GM19023 (cell line): Measurements from ENCODE around the gene TLCD1.
A peak's percentile ranks its signal among the peaks of the same experiment; 100 is the strongest.

Experiments
- ATAC-seq: cut with Tn5 transposase; IDR thresholded peaks from one replicate; pipeline ENCODE4 v1.9.1; 2021; ENCODE audit warnings: mild to moderate bottlenecking, moderate library complexity; ENCODE audit not compliant: unreplicated experiment

Gene TLCD1, protein sequence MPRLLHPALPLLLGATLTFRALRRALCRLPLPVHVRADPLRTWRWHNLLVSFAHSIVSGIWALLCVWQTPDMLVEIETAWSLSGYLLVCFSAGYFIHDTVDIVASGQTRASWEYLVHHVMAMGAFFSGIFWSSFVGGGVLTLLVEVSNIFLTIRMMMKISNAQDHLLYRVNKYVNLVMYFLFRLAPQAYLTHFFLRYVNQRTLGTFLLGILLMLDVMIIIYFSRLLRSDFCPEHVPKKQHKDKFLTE

DNA sequence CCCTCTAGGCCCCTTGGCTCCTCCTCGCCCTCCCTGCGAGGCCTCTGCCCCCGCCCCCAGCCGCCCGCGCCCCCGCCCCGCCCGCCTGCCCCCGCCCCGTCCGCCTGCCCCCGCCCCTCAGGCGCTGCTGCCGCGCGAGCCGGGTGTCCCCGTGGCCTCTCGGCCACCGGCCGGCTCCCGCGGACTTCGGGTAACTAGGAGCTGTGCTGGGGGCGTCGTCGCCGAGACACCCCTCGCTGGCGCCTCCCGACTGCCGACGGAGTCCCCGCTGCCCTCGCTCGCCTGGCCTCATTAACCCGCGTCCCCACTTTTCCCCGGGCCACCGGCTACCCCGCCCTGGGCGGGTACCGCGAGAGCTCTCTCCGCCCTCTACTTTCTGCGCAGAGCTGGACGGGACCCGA is at the start of gene TLCD1:
TSS of gene TLCD1 (minus strand) at position 8 of the 401 bp plus-strand sequence. CDS start 136 bp downstream, outside the sequence.
- ATAC-seq: no peak

DNA sequence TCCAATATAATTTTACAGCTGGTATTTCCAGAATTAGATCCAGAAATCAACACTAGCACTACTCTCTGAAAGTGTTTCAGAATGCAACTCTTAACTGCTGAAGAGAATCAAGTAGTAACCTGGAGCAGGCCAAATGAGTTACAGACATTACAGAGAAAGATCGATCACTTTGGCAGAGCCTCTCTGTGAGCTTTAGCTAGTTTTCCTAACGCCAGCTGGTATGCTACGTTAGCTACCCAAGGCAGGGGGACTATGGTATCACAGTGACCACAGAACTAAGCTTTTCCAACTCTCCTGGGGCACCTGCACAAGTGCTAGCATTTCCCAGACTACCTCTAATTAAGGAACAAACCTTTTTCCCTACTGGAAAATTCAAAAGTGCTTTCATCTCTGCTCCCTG is 48.2 kb upstream of the TLCD1 start:
- no peak for ATAC-seq

DNA sequence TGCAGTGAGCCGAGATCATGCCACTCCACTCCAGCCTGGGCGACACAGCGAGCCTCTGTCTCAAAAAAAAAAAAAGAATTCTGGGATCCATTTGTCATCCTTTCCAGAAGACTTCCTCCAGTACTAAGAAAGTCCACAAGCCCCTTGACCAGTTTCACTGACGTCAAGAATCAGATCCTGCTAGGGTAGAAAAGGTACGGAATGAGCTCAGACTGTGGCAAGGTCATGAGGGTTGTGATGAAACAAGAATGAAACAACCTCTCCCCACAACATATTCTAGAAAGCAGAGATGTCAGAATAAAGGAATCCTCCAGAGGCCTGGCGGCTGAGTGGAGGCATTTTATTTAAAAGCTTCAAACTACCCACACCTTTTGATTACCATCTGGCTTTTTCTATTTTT is 47.7 kb upstream of the TLCD1 start:
- ATAC-seq: no peak

DNA sequence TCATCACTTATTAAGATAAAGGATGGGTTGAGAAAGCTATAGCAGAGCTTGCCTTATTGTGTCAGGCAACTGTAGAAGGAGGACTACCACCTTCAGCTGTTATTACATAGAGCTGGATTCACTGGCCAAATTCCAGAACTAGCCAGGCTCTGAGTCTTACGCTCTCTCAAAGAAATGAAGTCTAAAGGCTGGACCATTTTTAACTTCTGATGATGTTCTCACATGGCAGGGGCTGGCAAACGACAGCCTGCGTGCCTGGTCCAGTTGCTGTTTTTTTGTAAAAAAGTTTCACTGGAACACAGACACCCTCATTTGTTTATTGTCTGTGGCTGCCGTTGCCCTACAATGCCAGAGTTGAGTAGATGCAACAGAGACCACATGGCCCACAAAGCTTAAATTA is 39.0 kb upstream of the TLCD1 start:
- no peak for ATAC-seq

DNA sequence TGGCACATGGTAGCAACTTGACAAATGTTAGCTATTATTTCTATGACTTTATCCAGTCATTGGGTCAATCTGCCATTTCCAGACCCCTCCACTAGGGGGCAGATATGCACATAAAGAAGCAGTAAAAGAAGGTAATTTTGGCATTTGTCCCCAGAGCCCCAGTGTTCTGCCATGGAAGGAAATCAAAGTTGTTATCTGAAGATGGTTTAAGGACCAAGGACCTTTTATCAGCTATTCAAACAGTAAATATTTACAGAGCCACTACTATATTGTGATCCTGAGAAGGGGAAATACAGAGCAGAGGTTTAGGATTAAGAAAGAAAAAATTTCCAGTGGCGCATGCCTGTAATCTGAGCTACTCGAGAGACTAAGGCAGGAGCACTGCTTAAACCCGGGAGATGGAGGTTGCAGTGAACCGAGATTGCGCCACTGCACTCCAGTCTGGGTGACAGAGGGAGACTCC is 37.8 kb upstream of the TLCD1 start:
- no peak for ATAC-seq

DNA sequence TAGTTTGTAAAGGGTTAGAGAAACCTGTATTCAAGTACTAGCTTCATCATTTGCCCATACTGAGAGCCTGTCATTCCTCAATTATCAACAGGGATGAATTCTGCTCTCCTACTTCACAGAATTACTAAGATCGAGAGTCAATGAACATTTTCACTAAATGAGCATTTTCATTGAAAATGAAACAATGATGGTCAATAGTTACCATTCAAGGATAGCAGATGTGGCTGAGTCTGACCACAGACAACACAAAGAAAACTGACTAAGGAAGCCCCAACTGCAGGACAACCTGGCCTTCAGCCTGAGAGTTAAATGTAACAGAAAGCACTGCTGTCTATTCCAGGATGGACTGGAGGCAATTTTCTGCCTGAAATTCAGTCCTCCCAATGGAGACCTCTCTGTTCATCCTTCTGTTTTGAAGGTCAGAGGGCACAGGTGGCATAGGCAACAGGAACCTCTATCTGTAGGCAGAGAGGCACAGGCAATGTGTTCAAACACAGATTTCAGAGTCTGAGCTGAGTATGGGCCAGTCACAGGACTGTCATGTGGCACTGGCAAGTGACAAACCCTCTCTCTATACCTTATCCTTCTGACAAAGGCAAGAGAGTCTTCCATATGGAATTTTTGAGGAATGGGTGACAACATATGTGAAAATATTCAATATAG is 37.2 kb upstream of the TLCD1 start:
- no peak for ATAC-seq

DNA sequence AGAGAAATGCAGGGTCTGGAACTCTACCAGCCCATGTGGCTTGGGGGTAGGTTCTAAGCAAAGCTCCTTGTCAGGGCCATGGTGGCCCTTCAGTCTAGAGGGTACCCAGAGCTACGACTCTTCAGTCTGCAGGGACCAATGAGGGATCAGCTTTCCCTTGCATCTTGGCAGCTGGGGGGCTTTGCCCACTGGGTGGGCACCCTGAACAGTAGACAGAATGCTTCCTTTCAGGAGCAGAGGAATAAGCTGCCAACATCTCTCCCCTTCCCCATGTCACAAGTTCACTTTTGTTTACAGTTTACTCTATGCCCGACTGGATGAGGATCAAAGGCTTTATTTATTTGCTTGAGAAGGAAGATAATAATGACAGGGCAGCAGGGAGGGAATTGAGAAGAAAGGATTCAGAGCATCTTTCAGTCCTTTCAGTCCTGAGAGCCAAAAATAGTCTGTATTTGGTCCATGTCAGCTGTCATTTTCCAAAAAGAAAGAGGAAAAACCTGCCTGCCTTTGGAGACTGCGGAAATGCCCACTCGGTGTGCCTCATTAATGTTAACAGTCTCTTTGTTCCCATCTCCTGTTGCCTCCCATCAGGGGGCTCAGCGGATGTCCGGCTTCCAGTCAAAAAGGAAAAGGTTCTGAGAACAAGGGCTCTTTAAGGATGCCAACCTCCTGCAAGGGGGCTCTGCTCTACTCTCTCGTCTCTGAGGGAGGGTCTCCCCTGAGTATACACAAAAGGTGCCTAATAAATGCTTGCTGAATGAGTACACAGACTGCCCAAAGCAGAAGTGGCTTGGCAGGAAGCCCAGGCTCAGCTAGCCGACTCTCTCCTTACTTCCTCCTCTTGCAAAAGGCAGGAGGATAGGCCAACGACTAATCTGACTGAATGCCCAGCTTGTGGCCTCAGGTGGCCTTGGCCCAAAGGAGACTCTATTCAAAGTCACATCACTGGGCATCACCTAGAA is 34.8 kb upstream of the TLCD1 start:
- ATAC-seq: no peak

DNA sequence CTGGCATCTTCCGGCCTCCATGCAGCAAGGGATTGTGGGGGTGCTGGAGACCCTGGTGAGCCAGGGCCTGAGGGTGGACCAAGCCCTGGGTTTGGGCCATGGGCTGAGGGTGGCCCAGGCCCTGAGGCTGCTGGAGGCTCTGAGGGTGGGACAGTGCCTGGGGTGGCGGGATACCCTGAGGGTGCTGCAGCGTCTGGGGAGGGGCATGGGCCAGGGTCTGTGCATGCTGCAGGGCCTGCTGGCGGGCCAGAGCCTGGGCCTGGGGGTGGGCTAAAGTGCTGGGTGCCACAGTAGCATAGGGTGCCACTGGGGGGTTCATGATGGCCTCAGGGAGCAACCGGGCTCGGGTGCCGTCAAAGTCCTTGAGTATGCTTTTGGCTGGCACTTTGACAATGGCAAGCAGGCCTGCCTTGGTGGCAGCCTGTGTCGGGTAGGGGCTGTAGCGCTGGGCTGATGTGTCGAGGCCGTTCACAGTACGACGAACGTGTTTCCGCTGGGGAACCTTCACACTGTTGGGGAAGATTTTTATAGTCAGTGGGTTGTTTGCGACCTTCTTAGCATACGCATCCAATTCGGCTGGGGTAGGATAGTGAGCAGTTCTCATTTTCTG is 33.3 kb upstream of the TLCD1 start:
- ATAC-seq: no peak

DNA sequence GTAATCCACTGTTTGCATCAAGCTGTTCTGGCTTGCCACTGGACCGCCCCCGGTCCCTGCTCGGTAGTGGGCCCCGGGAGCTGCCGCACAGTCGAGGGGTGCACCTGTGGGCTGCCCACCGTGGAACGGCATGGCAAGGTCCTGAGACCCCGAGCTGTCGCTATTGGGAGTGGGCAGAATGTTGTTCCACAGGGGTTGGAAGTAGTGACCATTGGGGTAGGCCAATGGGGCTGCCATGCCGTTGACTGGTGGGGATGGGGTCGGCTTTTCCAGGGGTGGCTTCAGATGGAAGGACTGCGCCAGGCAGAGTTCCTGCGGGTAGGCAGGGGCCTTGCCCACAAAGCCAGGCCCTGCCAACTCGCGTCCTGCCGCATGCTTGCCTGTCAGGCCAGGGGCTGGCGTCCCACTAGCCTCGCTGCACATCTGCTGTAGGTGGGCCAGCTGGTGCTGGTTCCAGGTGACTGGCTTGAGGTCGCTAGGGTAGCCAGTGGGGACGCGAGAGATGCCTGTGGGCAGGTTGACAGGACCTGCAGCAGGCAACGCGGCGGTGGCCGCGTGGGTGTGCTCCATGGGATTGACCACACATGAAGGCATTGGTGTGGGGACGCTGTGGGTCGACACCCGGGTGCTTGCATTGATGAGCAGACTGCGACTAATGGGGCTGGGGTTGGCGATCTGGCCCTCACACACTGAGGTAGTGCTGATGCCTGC is 32.5 kb upstream of the TLCD1 start:
- no peak for ATAC-seq

DNA sequence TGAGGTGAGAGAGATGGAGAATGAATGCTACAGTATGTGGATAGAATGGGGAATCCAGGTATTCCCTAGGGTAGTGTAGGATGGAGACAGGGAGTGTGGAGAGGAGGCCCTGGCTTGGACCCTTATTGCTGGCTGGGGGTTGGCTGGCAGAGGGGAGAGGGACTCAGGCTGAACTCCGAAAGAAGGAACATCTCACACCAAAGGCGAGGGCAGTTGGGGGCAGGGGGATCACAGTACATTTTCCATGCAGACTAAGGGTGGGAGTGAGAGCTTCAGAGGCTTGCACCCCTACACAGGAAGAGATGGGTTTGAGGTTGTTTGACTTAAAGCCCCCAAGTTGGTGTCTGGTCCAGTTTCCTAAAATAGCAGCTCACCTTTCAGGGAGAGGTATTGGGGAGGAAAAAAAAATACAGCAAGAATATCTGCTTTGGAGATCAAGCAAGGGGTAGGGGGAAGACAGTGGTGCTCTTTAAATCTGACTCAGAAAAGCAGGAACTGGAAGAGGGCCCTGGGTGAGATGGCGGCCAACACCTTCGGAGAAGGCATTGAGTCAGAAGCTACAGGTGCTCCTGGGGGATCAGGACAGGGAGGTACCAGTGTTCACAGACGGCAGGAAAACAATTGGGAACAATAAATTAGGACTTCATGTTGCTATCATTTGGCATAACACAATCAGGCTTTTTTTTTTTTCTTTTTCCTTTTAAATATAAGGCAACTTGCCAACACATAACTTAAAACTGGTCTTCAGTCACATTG is 30.2 kb upstream of the TLCD1 start:
- ATAC-seq: no peak

DNA sequence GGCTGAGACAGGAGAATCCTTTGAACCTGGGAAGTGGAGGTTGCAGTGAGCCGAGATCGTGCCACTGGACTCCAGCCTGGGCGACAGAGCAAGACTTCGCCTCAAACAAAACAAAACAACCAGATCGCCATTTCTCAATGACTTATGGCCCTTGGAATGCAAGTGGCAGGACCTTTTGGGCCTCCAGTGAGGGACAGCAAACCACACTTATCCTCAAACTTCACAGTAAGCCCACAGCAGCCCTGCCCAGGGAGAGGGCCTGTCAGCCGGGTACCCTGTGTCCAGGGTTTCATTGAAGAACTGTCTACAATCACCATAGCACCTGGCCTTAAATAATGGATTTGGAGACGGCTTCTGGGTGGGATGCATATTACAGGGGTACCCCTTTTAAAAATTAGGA is 29.5 kb upstream of the TLCD1 start:
- ATAC-seq: no peak

DNA sequence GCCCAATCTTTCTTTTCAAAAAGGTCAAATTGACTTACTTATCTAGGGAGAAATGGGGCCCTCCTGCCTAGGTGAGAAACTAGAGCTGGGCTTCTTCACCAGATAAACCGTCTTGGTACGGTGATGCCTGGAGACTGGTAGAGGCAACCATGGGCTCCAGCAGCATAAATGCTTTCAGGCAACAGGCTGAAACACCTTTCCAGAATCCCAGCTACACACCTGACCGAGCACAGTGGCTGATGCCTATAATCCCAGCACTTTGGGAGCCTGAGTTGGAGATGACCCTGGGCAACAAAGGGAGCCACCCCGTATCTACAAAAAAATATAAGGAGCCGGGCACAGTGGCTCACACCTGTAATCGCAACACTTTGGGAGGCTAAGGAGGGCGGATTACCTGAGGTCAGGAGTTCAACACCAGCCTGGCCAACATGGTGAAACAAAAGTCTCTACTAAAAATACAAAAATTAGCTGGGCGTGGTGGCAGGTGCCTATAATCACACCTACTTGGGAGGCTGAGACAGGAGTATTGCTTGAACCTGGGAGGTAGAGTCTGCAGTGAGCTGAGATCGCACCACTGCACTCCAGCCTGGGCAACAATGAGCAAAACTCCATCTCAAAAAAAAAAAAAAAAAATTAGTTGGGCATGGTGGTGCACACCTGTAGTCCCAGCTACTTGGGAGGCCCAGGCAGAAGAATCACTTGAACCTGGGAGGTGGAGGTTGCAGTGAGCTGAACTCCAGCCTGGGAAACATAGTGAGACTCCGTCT is 25.8 kb upstream of the TLCD1 start:
- no peak for ATAC-seq

DNA sequence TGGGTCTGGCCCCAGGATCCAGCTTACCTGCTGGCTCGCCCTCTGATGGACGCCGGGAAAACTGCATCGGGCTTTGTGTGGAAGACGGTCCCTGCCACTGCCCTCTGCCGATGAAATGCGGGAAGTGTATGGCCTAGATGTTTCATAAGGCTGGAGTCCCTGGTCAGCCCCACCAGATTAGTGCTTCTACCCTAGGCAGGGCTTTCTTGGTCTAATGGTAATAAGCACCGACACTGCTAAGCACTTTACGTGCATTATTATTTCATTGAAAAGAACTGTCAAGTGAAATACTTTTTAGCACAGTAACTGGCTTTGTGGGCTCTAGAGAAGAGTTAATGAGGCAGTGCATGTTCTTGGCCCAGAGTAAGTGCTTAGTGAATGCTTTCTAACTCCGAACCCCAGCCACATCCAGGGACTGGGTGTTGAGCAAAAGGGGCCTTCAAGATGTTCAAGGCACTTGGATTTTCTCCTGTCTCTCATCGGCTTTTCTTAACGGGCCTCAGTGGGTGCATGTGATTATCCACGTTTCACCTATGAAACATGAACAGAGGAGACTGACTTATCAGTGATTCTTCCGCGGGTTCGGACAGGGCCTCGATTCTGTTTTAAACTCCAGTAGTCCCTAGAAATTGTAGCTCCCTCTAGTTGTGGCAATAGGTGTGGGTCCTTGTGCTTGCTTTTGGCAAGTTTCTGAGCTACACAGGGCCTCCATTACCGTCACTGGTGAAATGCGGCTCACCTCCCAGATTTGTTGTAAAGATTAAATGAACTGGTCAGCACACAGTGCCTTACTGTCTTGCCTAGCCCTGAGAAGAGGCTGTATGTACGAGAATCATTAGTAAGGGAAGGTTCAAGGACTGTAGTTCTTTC is 24.4 kb upstream of the TLCD1 start:
- ATAC-seq: peak; percentile 82

DNA sequence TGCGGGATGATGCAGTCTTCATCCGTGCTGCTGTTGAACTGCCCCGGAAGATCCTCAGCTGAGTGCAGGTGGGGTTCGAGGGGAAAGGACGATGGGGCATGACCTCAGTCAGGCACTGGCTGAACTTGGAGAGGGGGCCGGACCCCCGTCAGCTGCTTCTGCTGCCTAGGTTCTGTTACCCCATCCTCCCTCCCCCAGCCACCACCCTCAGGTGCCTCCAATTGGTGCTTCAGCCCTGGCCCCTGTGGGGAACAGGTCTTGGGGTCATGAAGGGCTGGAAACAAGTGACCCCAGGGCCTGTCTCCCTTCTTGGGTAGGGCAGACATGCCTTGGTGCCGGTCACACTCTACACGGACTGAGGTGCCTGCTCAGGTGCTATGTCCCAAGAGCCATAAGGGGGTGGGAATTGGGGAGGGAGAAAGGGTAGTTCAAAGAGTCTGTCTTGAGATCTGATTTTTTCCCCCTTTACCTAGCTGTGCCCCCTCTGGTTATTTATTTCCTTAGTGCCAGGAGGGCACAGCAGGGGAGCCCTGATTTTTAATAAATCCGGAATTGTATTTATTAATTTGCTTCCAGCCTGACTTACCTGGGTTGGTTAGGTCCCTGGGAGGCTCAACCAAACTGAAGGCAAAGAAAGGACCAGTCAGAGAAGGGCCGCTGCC is 23.6 kb upstream of the TLCD1 start:
- ATAC-seq: no peak

DNA sequence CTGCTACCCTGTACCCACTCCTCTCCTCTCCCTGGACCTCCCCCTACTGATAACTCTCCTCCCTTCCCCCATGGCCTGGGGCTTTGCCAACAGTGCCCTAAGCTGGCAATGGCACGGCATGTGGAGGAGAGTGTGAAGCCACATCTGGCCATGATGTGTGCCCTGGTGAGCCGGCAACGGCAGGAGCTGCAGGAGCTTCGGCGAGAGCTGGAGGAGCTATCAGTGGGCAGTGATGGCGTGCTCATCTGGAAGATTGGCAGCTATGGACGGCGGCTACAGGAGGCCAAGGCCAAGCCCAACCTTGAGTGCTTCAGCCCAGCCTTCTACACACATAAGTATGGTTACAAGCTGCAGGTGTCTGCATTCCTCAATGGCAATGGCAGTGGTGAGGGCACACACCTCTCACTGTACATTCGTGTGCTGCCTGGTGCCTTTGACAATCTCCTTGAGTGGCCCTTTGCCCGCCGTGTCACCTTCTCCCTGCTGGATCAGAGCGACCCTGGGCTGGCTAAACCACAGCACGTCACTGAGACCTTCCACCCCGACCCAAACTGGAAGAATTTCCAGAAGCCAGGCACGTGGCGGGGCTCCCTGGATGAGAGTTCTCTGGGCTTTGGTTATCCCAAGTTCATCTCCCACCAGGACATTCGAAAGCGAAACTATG is 23.0 kb upstream of the TLCD1 start:
- ATAC-seq: no peak

DNA sequence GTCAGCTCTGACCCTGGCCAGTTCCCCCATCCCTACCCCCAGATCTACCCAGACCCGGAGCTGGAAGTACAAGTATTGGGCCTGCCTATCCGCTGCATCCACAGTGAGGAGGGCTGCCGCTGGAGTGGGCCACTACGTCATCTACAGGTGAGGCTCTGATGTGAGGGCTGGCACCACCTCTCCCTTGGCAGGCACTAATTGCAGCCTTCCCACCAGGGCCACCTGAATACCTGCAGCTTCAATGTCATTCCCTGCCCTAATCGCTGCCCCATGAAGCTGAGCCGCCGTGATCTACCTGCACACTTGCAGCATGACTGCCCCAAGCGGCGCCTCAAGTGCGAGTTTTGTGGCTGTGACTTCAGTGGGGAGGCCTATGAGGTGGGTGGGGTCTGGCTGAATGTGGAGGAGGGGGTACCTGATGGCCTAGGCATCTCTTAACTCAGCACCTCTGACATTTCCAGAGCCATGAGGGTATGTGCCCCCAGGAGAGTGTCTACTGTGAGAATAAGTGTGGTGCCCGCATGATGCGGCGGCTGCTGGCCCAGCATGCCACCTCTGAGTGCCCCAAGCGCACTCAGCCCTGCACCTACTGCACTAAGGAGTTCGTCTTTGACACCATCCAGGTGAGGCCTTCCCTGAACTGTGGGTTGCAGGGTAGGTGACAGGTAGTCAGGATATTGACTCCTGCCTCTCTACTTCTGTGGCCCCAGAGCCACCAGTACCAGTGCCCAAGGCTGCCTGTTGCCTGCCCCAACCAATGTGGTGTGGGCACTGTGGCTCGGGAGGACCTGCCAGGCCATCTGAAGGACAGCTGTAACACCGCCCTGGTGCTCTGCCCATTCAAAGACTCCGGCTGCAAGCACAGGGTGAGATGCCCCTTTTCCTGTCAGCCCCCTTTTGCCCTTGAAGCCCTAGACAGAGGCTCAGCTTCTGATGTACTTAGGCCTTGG is 22.0 kb upstream of the TLCD1 start:
- ATAC-seq: no peak
